Epithelial cell of proximal tubule (primary cell): ENCODE data around the gene C1QTNF9. TPM values are rescaled to one million over a fixed set of nuclear protein-coding genes. Genes with fewer than 3 reads are reported as not detected.

Experiments
- DNase-seq: peaks from one replicate; pipeline ENCODE4 v3.0.0-alpha.2; 2011; ENCODE audit warnings: low read depth
- H3K4me3 ChIP-seq: 2 replicates; pipeline ENCODE4 v1.5.1; 2011; ENCODE audit warnings: low read depth, mild to moderate bottlenecking, low read length
- total RNA-seq: library from RNA; depleted of rRNA; stranded (reverse); fragments of >200 nt; gene quantifications from 2 replicates; pipeline ENCODE4 v1.2.3, GENCODE V29; 2015
- TF ChIP-seq, protein P1 (sequence below): conservative IDR thresholded peaks from 2 replicates; pipeline ENCODE4 v1.5.1; 2012; ENCODE audit warnings: low read depth, mild to moderate bottlenecking, low read length

Gene C1QTNF9
- total RNA-seq, 1 donor from 2014 or later = not detected

- no peak overlapping the region for H3K4me3 ChIP-seq
- TF ChIP-seq, protein P1, sequence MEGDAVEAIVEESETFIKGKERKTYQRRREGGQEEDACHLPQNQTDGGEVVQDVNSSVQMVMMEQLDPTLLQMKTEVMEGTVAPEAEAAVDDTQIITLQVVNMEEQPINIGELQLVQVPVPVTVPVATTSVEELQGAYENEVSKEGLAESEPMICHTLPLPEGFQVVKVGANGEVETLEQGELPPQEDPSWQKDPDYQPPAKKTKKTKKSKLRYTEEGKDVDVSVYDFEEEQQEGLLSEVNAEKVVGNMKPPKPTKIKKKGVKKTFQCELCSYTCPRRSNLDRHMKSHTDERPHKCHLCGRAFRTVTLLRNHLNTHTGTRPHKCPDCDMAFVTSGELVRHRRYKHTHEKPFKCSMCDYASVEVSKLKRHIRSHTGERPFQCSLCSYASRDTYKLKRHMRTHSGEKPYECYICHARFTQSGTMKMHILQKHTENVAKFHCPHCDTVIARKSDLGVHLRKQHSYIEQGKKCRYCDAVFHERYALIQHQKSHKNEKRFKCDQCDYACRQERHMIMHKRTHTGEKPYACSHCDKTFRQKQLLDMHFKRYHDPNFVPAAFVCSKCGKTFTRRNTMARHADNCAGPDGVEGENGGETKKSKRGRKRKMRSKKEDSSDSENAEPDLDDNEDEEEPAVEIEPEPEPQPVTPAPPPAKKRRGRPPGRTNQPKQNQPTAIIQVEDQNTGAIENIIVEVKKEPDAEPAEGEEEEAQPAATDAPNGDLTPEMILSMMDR = no peak
- DNase-seq = no peak
Measured at GRCh38 chr13:24274452-24275021, 34.8 kb upstream of the C1QTNF9 start.

DNA sequence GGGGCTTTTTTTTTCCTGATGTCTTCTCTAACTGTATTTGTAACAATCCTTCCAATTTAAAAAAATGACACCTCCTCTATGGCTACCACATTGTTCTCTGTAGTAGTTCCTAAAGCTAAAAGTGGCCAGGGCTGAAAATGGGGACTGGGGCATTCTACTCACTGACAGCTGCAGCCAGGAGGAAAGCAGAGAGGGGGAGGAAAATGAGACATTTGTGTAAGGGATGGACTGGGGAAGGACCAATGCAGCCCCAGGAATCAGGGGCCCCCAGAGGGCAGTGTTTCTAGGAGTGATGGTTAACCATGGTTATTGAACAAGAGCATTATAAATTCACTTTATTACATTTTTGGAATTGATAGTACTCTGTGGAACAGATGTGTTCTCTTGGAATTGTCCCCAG is 34.3 kb upstream of the C1QTNF9 start:
- no peak for DNase-seq
- TF ChIP-seq, protein P1 = no peak

DNA sequence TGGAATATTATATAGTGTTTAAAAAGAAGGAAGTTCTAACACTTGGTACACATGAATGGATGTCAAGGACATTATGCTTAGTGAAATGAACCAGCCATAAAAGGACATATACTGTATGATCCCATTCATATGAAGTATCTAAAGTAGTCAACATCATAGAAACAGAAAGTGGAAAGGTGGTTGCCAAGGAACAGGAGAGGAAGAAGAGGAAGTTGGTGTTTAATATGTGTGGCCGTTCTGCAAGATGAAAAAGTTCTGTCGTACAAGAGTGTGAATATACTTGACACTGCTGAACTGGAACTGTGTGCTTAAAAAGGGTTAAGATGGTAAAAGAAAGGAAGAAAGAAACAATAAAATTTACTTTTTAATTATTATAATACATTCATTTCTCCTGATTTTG is 33.1 kb upstream of the C1QTNF9 start:
- TF ChIP-seq, protein P1 = no peak
- no peak for DNase-seq
- no peak overlapping the region for H3K4me3 ChIP-seq

More for the DNA sequence above, 34.3 kb upstream of the C1QTNF9 start:
- no peak overlapping the region for H3K4me3 ChIP-seq

DNA sequence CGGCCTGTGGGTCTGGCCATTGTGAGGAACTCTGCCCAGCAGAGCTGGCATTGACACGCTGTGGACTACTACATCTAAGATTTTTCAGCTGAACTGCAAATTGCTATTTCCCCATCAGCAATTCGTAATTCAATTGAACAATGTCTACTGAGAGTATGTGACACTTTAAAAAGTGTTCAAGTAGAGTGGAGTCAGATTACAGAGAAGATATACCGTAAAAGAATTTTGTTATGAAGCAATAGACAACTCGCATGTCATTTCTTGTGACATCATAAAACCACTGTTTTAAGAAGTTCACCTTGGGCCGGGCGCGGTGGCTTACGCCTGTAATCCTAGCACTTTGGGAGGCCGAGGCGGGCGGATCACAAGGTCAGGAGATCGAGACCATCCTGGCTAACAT is 32.5 kb upstream of the C1QTNF9 start:
- no peak for DNase-seq
- TF ChIP-seq, protein P1 = no peak
- no peak overlapping the region for H3K4me3 ChIP-seq

DNA sequence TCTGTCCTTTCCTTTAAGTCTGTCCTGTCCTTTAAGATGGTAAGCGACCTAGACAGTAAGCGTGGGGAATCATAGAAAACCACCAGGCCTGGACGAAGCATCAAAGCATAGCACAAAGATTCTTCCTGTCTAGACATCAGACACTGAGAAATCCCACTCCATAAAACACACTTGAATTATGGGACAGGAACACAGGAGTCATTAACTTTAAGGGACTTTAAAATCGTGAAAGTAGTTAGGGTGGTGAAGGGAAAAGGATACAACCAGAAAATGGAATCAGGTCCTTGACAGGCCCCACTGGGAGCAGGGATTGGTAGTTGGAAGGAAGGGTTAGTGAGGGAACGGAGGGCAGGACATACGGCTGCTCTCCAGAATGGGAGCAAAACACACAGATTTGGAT is 31.6 kb upstream of the C1QTNF9 start:
- H3K4me3 ChIP-seq = no peak overlapping the region

DNA sequence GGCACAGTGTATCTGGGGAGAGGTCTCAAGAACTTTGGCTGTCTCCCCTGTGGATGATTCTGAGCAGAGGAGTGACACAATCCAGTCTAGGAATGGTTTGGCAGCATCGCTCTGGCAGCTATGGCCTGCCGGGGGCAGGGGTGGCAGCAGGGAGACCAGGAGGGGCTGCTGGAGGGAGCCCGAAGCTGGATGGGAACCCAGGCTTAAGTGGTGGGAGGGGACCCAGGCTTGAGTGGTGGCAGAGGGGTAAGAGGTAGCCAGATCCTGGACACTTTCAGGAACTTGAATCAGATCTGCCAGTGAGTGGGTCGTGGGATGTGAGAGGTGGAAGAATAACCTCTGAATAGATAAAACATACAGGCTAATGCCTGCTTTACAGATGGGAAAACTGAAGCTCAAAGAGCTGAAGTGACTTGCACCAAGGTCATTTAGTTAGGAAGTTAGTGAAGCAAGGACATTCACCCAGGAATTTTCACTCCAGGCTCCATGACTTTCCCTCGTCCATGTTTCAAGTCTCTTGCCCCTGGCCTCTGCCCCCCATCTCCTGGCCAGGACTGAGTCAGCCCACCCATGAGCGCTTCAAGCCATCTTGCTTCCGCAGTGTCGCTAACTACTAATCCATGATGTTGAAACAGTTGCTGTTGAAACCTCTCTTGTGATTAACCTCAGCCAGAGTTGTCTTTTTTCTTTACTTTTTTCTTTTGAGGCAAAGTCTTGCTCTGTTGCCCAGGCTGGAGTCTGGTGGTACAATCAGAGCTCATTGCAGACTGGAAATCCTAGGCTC is 29.9 kb upstream of the C1QTNF9 start:
- DNase-seq = no peak
- TF ChIP-seq, protein P1 = no peak
- no peak overlapping the region for H3K4me3 ChIP-seq

More for the DNA sequence above, 31.6 kb upstream of the C1QTNF9 start:
- no peak for DNase-seq
- TF ChIP-seq, protein P1 = no peak

- H3K4me3 ChIP-seq = no peak overlapping the region
- TF ChIP-seq, protein P1 = no peak
- DNase-seq = no peak
Measured at GRCh38 chr13:24280720-24281119, 28.7 kb upstream of the C1QTNF9 start.
